ENCODE measurements around the gene FBXO24. TPM values are rescaled to one million over a fixed set of nuclear protein-coding genes. Genes with fewer than 3 reads are reported as not detected.

FBXO24 gene
- total and polyA plus RNA-seq, 2 of the 4 experiments (the other 2 are of a cell fraction): 0.43 to 0.54 TPM

GRCh38 chr7:100577507-100577906 lies 8.6 kb upstream of the FBXO24 start:
- ChIA-PET POLR2A (ENCODE audit: unreplicated experiment) (no interaction called here), CTCF (no interaction called here)
- no peaks in the 10 kb centered on the region; the same call in 1 of the 2 replicates for H3K4me1 ChIP-seq (ENCODE audit: control insufficient read depth, insufficient read depth, low read length)
- no peak overlapping the region for H3K4ac ChIP-seq (ENCODE audit: low read depth, low read length)
- BruUV-seq (replicated peaks): no TSS peak
- H4K8ac ChIP-seq (ENCODE audit: low read depth in 2 of 2, low read length in 2 of 2): no peak overlapping the region
- H4K20me1 ChIP-seq (ENCODE audit: insufficient read depth, low read length): peaks cover 13% of the 10 kb centered on the region; the same call in 1 of the 2 replicates
- H2AK5ac ChIP-seq (ENCODE audit: low read depth, low read length): no peak overlapping the region
- no peak overlapping the region for H2BK20ac ChIP-seq (ENCODE audit: low read depth, low read length)
- H2BK120ac ChIP-seq (ENCODE audit: low read depth, low read length): no peak overlapping the region
- H3K18ac ChIP-seq (ENCODE audit: low read depth, low read length): no peak overlapping the region
- no peak overlapping the region for H2AFZ ChIP-seq (replicated peaks; ENCODE audit: low read length, poor library complexity)
- no peak overlapping the region for H3K4me2 ChIP-seq (ENCODE audit: low read depth, low read length)
- H2BK5ac ChIP-seq (ENCODE audit: low read depth, low read length, poor library complexity, severe bottlenecking): no peak overlapping the region
- WGBS, 2 experiments (ENCODE audit: extremely low coverage in 2 of 2, insufficient read length in 1 of 2): 92% methylated on average over 3 of the region's 14 CpGs; no CpG with 5 or more reads in 1 of the 2 experiments
- no peak overlapping the region for H3K23ac ChIP-seq (ENCODE audit: low read depth, low read length)
- H4K91ac ChIP-seq (ENCODE audit: insufficient read depth, low read depth, low read length): no peak overlapping the region
- intact Hi-C loops (cut with micrococcal nuclease) (no loop called here), in situ Hi-C loops (cut with MboI; ENCODE audit: low sequenced_read_pairs) (loop anchor here (25.0 kb wide), 1 partner anchor 285 kb away; the partner anchor contains the start of genes SLC12A9 and TRIP6), dilution Hi-C loops (cut with HindIII; ENCODE audit: low sequenced_read_pairs, unreplicated experiment) (no loop called here)
- no peak overlapping the region for H3K4me3 ChIP-seq (ENCODE audit: insufficient read depth, low read depth, low read length)
- H2BK15ac ChIP-seq (ENCODE audit: low read depth, low read length): no peak overlapping the region
- peaks cover 76% of the 10 kb centered on the region for H3K36me3 ChIP-seq (ENCODE audit: control insufficient read depth, insufficient read depth, low read length)
- peak overlapping the region; percentile 24 for H2AK9ac ChIP-seq (replicated peaks; ENCODE audit: low read depth, low read length, poor library complexity)
- H3K27me3 ChIP-seq (ENCODE audit: control insufficient read depth, insufficient read depth, low read length): no peaks in the 10 kb centered on the region
- no peak overlapping the region for H3K9ac ChIP-seq (ENCODE audit: low read depth, low read length)
- H3K9me1 ChIP-seq (ENCODE audit: insufficient read depth, low read length): peaks cover 5% of the 10 kb centered on the region
- no peak overlapping the region for H3K14ac ChIP-seq (replicated peaks; ENCODE audit: low read depth, low read length)
- TF ChIP-seq CEBPB (IDR thresholded peaks at IDR 0.05; ENCODE audit: low read depth, low read length) (no peak), FOS (IDR thresholded peaks at IDR 0.05; ENCODE audit: low read depth, low read length) (no peak), NFE2L2 (IDR thresholded peaks at IDR 0.05; ENCODE audit: low read depth, low read length) (no peak), RAD21 (IDR thresholded peaks at IDR 0.05; ENCODE audit: low read length) (no peak), RCOR1 (IDR thresholded peaks at IDR 0.05; ENCODE audit: insufficient replicate concordance, low read length) (no peak), RFX5 (IDR thresholded peaks at IDR 0.05; ENCODE audit: low read depth, low read length) (no peak), POLR2A (IDR thresholded peaks at IDR 0.05; ENCODE audit: low read depth, low read length) (no peak), USF2 (IDR thresholded peaks at IDR 0.05; ENCODE audit: low read depth, low read length) (no peak), ELK1 (IDR thresholded peaks at IDR 0.05; ENCODE audit: borderline replicate concordance, low read depth, low read length) (no peak)
- H3K27ac ChIP-seq (ENCODE audit: insufficient read depth, low read length): no peak overlapping the region
- ATAC-seq (ENCODE audit: low read depth) (no peak), DNase-seq (no peak)
- no peak overlapping the region for H3K56ac ChIP-seq (ENCODE audit: extremely low read depth, insufficient read depth, low read length)
- H4K5ac ChIP-seq (ENCODE audit: low read depth, low read length): no peak overlapping the region
- peaks cover 11 to 39% of the 10 kb centered on the region in 2 experiments for H3K79me1 ChIP-seq (ENCODE audit: low read depth in 1 of 2, low read length in 2 of 2)
- H3K9me3 ChIP-seq (ENCODE audit: control insufficient read depth, insufficient read depth, low read length): no peaks in the 10 kb centered on the region

Measured in IMR-90 (cell line).